ENCODE results near the gene TIAM2. TPM values are rescaled to one million over a fixed set of nuclear protein-coding genes. Genes with fewer than 3 reads are reported as not detected.

TIAM2 gene
- total and polyA plus RNA-seq, 9 of the 15 experiments (the other 6 are each of a cell fraction or from before 2014, with no cell fraction given): 0.73 to 6.5 (median 4.3) TPM

GRCh38 chr6:155274106-155274505 is 279.0 kb downstream of the TIAM2 start:
- Histone ChIP-seq H3K27ac (ENCODE audit: extremely low read depth, low read depth, low read length) (no peak overlapping the region), H4K20me1 (replicated peaks; ENCODE audit: control insufficient read depth, insufficient read depth, low read length) (no peaks in the 10 kb centered on the region), H3K4me3 (no peak overlapping the region), H3K36me3 (ENCODE audit: control insufficient read depth, insufficient read depth, low read length) (peaks cover 72% of the 10 kb centered on the region), H2AFZ (ENCODE audit: low read depth, low read length) (no peak overlapping the region), H3K79me2 (ENCODE audit: control insufficient read depth, insufficient read depth, low read length) (no peaks in the 10 kb centered on the region), H3K27me3 (ENCODE audit: control insufficient read depth in 2 of 2, insufficient read depth in 2 of 2, low read length in 2 of 2) (no peaks in the 10 kb centered on the region), H3K4me2 (ENCODE audit: insufficient read depth, low read length) (no peak overlapping the region), H3K9me1 (ENCODE audit: control insufficient read depth, insufficient read depth, low read length) (no peaks in the 10 kb centered on the region), H3K9ac (ENCODE audit: insufficient read depth in 1 of 2, low read depth in 2 of 2, low read length in 2 of 2) (no peak overlapping the region), H3K4me1 (replicated peaks in 1 of 2; ENCODE audit: control insufficient read depth in 2 of 2, insufficient read depth in 2 of 2, low read length in 2 of 2) (peaks cover 0 to 5% of the 10 kb centered on the region in 2 experiments; a peak in 2 of 5 replicates), H3K9me3 (replicated peaks; ENCODE audit: control insufficient read depth, insufficient read depth, low read depth, low read length) (no peaks in the 10 kb centered on the region)
- intact Hi-C loops (cut with micrococcal nuclease): no loop called here
- 94% methylated on average over 2 of the region's 2 CpGs for WGBS (ENCODE audit: insufficient coverage, low coverage, missing lambda C conversion rate)
- TF ChIP-seq DACH1 (IDR thresholded peaks at IDR 0.05; ENCODE audit: partially characterized antibody): no peak
- TF ChIP-seq HMG20A (CRISPR knock-in tag; conservative IDR thresholded peaks at IDR 0.05): no peak
- TF ChIP-seq ZNF77 (CRISPR knock-in tag; IDR thresholded peaks at IDR 0.05): no peak
- TF ChIP-seq NEUROD1 (IDR thresholded peaks at IDR 0.05; ENCODE audit: borderline replicate concordance, low read depth, low read length, partially characterized antibody): no peak
- TF ChIP-seq ZNF280A (IDR thresholded peaks at IDR 0.05; ENCODE audit: low read depth, partially characterized antibody): no peak
- no peak for TF ChIP-seq FOXA3 (CRISPR knock-in tag; conservative IDR thresholded peaks at IDR 0.05 in 1 of 2, IDR thresholded peaks at IDR 0.05 in 1 of 2)
- FAIRE-seq (no peak), ATAC-seq (no peak), DNase-seq (ENCODE audit: extremely low read depth in 1 of 4, low spot score in 3 of 4) (no peak)
- CTCF ChIA-PET (ENCODE audit: low intra/inter-chr PET ratio): no interaction called here
- POLR2A ChIA-PET: no interaction called here
- no TSS peak for BruUV-seq (replicated peaks)
- in situ Hi-C loops (cut with MboI): no loop called here

All from K562 (cell line).